ENCODE measurements around the gene WTAP. TPM values are rescaled to one million over a fixed set of nuclear protein-coding genes. Genes with fewer than 3 reads are reported as not detected.
"Not testable (repeated sequence)": the region's sequence is repeated elsewhere in the genome, so short reads cannot be mapped to it uniquely, and the experiment has no call there.

The WTAP gene
- polyA plus RNA-seq, 10 donors = 61.7 to 91.7 (median 78.9) TPM

GRCh38 chr6:159692303-159693127, 34.8 kb upstream of the WTAP start:
- peak in 2 of 3 donors; percentile 40 to 82 for DNase-seq

- DNase-seq = peak; percentile 76 to 95 (median 85)
Observed at GRCh38 chr6:159693128-159693893, 34.0 kb upstream of the WTAP start, which contains the start of gene SOD2. Gene SOD2, minus strand, starts transcription at chr6:159693241. Its CDS starts 74 bp downstream, at chr6:159693167.

DNA sequence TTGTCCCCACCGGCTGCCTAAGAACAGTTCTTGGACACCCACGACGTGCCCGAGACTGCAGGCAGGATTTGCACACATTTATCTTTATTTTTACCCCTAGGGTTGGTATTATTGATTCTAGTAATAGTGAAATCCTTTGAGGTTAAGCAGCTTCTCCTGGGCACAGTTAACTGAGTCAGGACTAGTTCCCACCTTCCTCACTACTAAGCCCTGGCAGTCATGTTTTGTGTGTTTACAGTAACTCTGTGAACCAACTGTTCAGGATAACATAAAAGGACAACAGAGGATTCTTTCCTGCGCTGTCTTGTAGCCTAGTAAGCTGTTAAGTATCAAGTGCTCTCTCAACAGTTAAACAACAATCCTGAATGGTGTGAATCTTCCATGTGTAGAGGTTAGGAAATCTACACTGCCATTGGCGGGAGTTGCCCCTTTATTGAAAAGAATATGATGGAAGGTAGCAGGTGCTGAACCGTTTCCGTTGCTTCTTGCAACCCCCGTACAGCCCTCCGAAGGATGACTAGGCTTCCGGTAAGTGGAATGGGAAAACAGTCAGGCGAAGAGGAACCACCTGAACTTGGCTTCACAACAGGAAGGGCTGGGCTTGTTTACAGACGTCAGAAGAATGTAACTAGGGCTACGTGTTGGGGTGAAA, 33.3 kb upstream of the WTAP start:
- peak in 1 of 3 donors; percentile 54 for DNase-seq

- no peak for DNase-seq
Observed at GRCh38 chr6:159695984-159696383, 31.3 kb upstream of the WTAP start.

DNA sequence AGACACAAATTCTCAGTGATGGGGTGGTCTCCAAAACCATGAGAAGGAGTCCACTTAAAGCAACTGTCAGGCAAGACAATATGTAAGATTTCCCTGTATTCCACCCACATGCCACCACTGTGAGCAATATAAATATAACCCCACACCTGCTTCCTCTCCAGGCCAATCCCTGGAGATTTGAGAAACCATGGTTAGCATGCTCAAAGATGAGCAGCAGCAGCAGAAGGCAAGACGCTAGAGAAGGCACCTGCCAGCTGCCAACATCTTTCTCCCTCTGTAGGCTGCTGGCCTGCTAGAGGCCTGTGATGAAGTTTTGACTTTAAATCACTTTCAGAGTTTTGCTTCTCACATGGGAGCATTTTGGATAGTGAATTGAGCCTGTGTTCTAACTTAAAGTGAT, 26.3 kb upstream of the WTAP start:
- no peak for DNase-seq

DNA sequence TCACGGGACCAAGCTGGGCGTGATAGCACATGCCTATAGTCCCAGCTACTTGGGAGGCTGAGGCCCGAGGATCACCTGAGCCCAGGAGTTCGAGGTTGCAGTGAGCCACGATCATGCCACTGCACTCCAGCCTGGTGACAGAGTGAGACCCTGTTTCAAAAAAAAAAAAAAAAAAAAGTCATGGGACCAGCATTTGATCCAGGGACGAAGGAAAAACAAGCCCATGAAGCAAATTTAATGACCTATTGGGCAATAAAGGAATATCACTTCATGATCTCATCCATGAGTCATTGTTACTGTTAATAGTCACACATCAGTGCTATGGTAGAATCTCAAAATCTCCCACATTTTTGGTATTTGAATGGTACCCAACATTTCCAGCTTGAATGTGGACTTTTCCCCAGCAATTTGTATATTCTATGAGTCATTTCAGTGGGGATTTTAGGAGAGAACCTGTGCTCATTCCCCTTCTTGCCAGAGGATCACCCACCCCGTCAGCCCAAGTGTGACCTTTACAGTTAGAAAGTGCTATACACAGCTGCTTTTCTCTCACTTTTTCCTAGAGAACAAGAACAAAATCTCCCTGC, 25.8 kb upstream of the WTAP start:
- peak in 1 of 3 donors; percentile 80 for DNase-seq

- DNase-seq = not testable (repeated sequence)
Observed at GRCh38 chr6:159710603-159711002, 16.7 kb upstream of the WTAP start.

GRCh38 chr6:159712389-159712788, 14.9 kb upstream of the WTAP start:
- DNase-seq = not testable (repeated sequence)

- DNase-seq = no peak
Observed at GRCh38 chr6:159713984-159714383, 13.3 kb upstream of the WTAP start.

- DNase-seq = no peak
Observed at GRCh38 chr6:159714404-159714803, 12.9 kb upstream of the WTAP start.

- no peak for DNase-seq
Observed at GRCh38 chr6:159715166-159715565, 12.1 kb upstream of the WTAP start.

DNA sequence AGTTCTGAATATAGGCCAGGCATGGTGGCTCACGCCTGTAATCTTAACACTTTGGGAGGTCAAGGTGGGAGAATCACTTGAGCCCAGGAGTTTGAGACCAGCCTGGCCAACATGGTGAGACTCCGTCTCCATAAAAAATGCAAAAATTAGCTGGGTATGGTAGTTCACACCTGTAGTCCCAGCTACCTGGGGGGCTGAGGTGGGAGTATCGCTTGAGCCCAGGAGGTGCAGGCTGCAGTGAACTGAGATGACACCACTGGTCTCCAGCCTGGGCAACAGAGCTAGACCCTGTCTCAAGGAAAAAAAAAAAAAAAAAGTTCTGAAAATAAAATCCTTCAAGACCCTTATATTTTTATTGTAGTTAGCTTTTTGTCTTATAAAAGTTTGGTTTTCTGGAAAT, 11.7 kb upstream of the WTAP start:
- DNase-seq = no peak

- peak in 1 of 3 donors; percentile 71 for DNase-seq
Observed at GRCh38 chr6:159716247-159717096, 10.8 kb upstream of the WTAP start.

GRCh38 chr6:159718634-159719033, 8.7 kb upstream of the WTAP start:
- DNase-seq = no peak

DNA sequence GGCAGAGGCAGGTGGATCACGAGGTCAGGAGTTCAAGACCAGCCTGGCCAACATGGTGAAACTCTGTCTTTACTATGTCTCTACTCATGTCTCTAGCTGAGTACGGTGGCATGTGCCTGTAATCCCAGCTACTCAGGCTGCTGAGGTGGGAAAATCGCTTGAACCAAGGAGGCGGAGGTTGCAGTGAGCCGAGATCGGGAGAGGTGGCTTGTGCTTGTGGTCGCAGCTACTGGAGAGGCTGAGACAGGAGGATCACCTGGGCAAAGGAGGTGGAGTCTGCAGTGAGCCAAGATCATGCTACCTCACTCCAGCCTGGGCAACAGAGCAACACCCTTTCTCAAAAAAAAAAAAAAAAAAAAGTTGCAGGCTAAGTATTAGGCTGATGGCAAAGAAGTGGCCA, 8.0 kb upstream of the WTAP start:
- no peak for DNase-seq

- no peak for DNase-seq
Observed at GRCh38 chr6:159720708-159721107, 6.6 kb upstream of the WTAP start.

DNA sequence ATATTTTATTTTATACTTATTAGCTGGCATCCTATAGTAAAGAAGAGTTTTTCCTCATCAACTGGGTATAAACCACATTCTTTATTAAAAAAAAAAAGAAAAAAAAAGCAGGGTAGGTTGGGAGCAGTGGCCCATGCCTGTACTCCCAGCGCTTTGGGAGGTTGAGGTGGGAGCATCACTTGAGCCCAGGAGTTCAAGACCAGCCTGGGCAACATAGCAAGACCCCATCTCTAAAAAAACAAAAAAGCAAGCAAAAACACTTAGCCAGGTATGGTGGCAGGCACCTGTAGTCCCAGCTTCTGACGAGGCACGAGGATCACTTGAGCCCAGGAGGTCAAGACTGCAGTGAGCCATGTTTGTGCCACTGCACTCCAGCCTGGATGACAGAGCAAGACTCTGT, 5.3 kb upstream of the WTAP start:
- not testable (repeated sequence) for DNase-seq

DNA sequence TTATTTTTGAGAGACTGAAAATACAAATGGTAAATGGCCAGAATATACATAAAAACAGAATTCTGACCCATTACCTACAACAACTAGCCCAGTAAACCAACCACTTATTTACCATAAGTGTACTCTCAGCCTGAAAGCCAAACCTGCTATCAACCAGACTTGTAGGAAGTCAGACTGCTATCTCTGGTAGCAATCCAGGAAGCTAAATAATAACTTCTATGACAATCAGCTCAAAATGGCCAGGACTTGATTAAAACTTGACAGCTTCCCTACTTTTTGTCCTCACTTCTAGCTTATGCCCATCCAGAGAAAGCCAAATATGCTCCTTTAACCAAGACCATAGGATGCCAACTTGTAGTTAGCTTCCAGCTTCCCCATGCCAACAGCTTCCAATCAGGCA, 4.7 kb upstream of the WTAP start:
- no peak for DNase-seq

DNA sequence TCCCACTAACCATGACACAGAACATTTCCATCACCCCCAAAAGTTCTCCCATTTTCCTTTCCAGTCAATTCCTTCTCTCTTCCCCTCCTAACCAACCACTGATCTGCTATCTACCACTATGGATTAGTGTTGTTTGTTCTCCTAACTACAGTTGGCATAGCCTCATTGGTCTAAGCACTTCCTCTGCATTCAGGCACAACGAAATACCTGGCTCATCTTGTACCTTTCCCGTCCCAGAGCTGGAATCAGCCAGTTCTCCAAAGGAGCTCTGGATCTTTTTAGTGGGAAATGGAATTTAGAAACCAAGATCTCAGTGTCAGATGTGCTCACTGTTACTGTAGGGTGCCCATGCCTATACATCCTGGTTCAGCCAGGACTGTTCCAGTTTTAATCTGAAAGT, 4.0 kb upstream of the WTAP start:
- no peak for DNase-seq

DNA sequence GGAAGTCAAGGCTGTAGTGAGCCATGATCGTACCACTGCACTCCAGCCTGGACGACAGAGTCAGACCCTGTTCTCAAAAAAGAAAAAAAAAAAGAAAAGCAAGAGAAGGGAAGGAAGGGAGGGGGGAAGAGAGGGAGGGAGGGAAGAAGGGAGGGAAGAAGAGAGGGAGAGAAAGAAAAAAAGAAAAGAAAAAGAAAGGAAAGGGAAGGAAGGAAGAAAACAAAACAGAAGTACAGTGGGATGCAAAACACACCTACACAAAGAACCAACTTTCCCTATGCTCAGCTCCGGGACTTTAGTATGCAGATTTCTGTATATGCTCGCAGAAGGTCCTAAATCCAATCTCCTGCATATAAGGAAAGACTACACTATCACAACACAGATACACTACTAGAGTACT, 2.5 kb upstream of the WTAP start:
- no peak for DNase-seq

DNA sequence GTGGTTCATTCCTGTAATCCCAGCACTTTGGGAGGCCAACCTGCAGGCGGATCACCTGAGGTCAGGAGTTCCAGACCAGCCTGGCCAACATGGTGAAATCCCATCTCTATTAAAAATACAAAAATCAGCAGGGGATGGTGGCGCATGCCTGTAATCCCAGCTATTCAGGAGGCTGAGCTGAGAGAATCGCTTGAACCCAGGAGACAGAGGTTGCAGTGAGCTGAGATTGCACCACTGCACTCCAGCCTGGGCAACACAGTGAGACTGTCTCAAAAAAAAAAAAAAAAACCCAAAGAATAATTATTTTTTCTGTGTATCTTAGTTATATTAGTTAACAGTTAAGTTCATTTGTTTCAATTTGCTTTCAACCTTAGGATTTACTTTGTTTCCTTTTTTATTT, 2.1 kb upstream of the WTAP start:
- not testable (repeated sequence) for DNase-seq

Data from muscle of back (tissue), 11 donors.